ENCODE measurements around the gene POGLUT3. TPM values are rescaled to one million over a fixed set of nuclear protein-coding genes. Genes with fewer than 3 reads are reported as not detected.

Gene POGLUT3
- total and polyA plus RNA-seq, 2 of the 8 experiments (the other 6 are each of a cell fraction or from before 2014, with no cell fraction given), result 4.7 to 17.4 TPM

- TF ChIP-seq POU5F1 (IDR thresholded peaks at IDR 0.05; ENCODE audit: low read depth, low read length), result no peak
- TF ChIP-seq PHF8 (conservative IDR thresholded peaks at IDR 0.05; ENCODE audit: low read depth, low read length), result no peak
These were observed 27.0 kb upstream of the POGLUT3 start (continued) for GRCh38 chr11:108525161-108525560.
